Spleen (tissue), 13 donors: ENCODE results near the gene SLC16A8. TPM values are rescaled to one million over a fixed set of nuclear protein-coding genes. Genes with fewer than 3 reads are reported as not detected.

Experiments used
- DNase-seq: peaks from one replicate; pipeline ENCODE4 v3.0.0-alpha.2; 2020
- H3K27ac ChIP-seq, 8 donors: fragments of 200-600 bp; sonication (generic) in 7 of 8; 1 replicate in 4 of 8; 2 replicates in 4 of 8; pipeline versions ENCODE4 v1.5.0 to v1.8.0; 2016 to 2021; ENCODE audit warnings: inconsistent platforms in 4 of 8, mild to moderate bottlenecking in 4 of 8, moderate library complexity in 1 of 8
- H3K27me3 ChIP-seq, 7 donors: fragments of 200-600 bp; sonication (generic) in 6 of 7; replicated peaks in 1 of 7; 1 replicate in 4 of 7; 2 replicates in 3 of 7; pipeline versions ENCODE4 v1.5.0 to v1.8.0; 2016 to 2021; ENCODE audit warnings: inconsistent platforms in 3 of 7, mild to moderate bottlenecking in 1 of 7
- H3K36me3 ChIP-seq, 6 donors: fragments of 200-600 bp; sonication (generic) in 5 of 6; 1 replicate in 4 of 6; 2 replicates in 2 of 6; pipeline versions ENCODE4 v1.5.0 to v1.8.0; 2016 to 2021; ENCODE audit warnings: inconsistent platforms in 2 of 6
- H3K4me1 ChIP-seq, 6 donors: fragments of 200-600 bp; sonication (generic) in 5 of 6; 1 replicate in 3 of 6; 2 replicates in 3 of 6; pipeline versions ENCODE4 v1.5.0 to v1.8.0; 2016 to 2021; ENCODE audit warnings: inconsistent platforms in 3 of 6
- H3K4me3 ChIP-seq, 8 donors: fragments of 200-600 bp; sonication (generic) in 7 of 8; 1 replicate in 4 of 8; 2 replicates in 4 of 8; pipeline versions ENCODE4 v1.5.0 to v1.8.0; 2016 to 2021; ENCODE audit warnings: inconsistent platforms in 4 of 8, mild to moderate bottlenecking in 4 of 8, moderate library complexity in 2 of 8
- H3K9me3 ChIP-seq, 8 donors: fragments of 200-600 bp; sonication (generic) in 7 of 8; 1 replicate in 4 of 8; 2 replicates in 4 of 8; pipeline versions ENCODE4 v1.5.0 to v1.8.0; 2016 to 2021; ENCODE audit warnings: inconsistent platforms in 4 of 8
- POLR2A ChIP-seq, 3 donors: fragments of 450-650 bp; IDR thresholded peaks; one replicate each; pipeline ENCODE4 v1.5.1; 2017; ENCODE audit warnings: antibody characterized with exemption in 3 of 3, mild to moderate bottlenecking in 1 of 3
- POLR2AphosphoS5 ChIP-seq, 3 donors: sonication (generic); formaldehyde crosslinking; IDR thresholded peaks; one replicate each; pipeline ENCODE4 v1.5.1; 2017; ENCODE audit warnings: antibody characterized with exemption in 3 of 3
- WGBS, 5 donors: extraction: QIAGEN DNeasy Blood & Tissue Kit in 3 of 5; methylation state at CpG; one replicate each; pipeline versions ENCODE4 v1.1.5 to v1.1.7; 2013 to 2018; 5-methylcytosine and 5-hydroxymethylcytosine counted together
- intact Hi-C: fragments of 100-400 bp; cut with DNase I; formaldehyde crosslinking; loops from one replicate; pipeline ENCODE4 v1.15.0; 2023; ENCODE audit warnings: low total_unique reads
- long read RNA-seq, 2 donors: transcript quantifications; one replicate each; lab custom pipeline, GENCODE V29; 2026
- polyA plus RNA-seq, 3 donors: library from polyadenylated mRNA; stranded (reverse); fragments of 200-250 nt; gene quantifications; one replicate each; pipeline ENCODE4 v1.2.1, GENCODE V29; 2013
- total RNA-seq, 7 donors: library from RNA; depleted of rRNA in 3 of 7; stranded (reverse); fragments of >200 nt in 3 of 7; fragmentation: NEBNext Ultra II Directional in 4 of 7; extraction: Animal tissue kit (Norgen Biotek cat#: 25700) in 4 of 7; gene quantifications; one replicate each; pipeline versions ENCODE4 v1.1.0 to v1.2.1, GENCODE V29; 2016 to 2021
- TF ChIP-seq, protein P1 (sequence below), 11 experiments: fragments of 200-600 bp in 7 of 11; fragments of 450-650 bp in 4 of 11; sonication (generic) in 4 of 11; IDR thresholded peaks in 8 of 11; conservative IDR thresholded peaks in 3 of 11; 1 replicate in 7 of 11; 2 replicates in 4 of 11; pipeline versions ENCODE4 v1.4.0 to v1.8.0; 2016 to 2021; ENCODE audit warnings: antibody characterized with exemption in 11 of 11, inconsistent platforms in 4 of 11, mild to moderate bottlenecking in 1 of 11
- donor health status: healthy with polysubstance abuse.
- donor health status: DM: no; HTN: no; CAD: no; lungs with moderate emphysema.
- donor health status: DM: no; HTN: no; CAD: no.
- donor health status: Bipolar disorder and iron deficiency.
- donor health status: healthy.
- donor health status: DM: no; HTN: no; CAD: no.
- donor health status: DM: yes; HTN: yes; CAD: no.

The SLC16A8 gene, protein sequence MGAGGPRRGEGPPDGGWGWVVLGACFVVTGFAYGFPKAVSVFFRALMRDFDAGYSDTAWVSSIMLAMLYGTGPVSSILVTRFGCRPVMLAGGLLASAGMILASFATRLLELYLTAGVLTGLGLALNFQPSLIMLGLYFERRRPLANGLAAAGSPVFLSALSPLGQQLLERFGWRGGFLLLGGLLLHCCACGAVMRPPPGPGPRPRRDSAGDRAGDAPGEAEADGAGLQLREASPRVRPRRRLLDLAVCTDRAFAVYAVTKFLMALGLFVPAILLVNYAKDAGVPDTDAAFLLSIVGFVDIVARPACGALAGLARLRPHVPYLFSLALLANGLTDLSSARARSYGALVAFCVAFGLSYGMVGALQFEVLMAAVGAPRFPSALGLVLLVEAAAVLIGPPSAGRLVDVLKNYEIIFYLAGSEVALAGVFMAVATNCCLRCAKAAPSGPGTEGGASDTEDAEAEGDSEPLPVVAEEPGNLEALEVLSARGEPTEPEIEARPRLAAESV
- under 1 TPM in 3 of 7 donors, not detected in 4; 0.30 to 0.77 (median 0.60) TPM for total RNA-seq
- polyA plus RNA-seq, result 1 to 10 TPM in 1 of 3 donors, under 1 TPM in 2; 0.22 to 1.2 (median 0.97) TPM
- long read RNA-seq, donor 1, result 0 reads
- long read RNA-seq, donor 2, result 0 reads

DNA sequence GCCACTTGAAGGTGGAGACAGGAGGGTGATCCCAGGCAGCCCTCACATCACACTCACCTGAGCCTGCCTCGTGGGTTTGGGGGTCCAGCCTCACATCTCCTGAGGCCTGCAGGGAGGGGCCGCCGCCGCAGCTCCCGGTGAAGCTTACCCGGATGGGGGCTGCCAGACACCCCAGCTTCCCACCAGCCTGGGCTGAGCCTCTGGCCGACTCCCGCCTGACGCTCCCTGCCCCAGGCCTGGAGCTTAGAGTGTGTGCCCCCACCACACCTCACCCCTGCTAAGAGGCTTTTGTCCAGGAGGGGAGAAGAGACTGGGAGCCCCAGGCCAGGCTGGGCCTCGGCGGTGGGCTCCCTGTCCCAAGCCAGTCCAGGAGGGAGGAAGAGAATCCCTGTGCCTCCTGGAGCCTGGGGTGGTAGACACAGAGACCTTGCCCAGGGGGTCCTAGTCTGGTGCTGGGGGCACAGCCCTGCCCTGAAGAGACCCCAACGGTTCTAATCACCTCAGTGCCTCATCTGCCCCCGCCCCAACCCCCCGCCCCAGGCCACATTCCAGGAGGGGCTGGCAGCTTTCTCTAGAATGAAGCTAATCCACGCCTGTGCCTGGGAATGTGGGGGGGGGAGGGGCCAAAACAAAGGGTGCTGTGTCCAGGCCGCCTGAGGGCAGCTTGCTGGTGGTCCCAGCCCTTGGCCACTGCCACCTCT, at the start of gene SLC16A8:
TSS of gene SLC16A8 (minus strand) at position 254 of the 701 bp plus-strand sequence. CDS start 1,311 bp downstream, outside the sequence.
- DNase-seq, result peak; percentile 63
- H3K27me3 ChIP-seq, result peaks cover 3 to 59% (median 36%) of the 10 kb centered on the region in 7 donors
- WGBS, 5 donors, result 78 to 91% (median 87%) methylated on average over 12 to 16 of the region's 16 CpGs
- no peak within 1 kb of the TSS for H3K4me3 ChIP-seq
- H3K4me1 ChIP-seq, result peaks cover 11 to 39% (median 31%) of the 10 kb centered on the region in 6 donors
- H3K9me3 ChIP-seq, result no peaks in the 10 kb centered on the region
- H3K36me3 ChIP-seq, result peaks cover 0 to 9% (median 0%) of the 10 kb centered on the region in 6 donors
- intact Hi-C loops, result no loop called here
- TF ChIP-seq POLR2AphosphoS5 (IDR thresholded peaks at IDR 0.05) (no peak), POLR2A (IDR thresholded peaks at IDR 0.05) (no peak)
- TF ChIP-seq, protein P1, sequence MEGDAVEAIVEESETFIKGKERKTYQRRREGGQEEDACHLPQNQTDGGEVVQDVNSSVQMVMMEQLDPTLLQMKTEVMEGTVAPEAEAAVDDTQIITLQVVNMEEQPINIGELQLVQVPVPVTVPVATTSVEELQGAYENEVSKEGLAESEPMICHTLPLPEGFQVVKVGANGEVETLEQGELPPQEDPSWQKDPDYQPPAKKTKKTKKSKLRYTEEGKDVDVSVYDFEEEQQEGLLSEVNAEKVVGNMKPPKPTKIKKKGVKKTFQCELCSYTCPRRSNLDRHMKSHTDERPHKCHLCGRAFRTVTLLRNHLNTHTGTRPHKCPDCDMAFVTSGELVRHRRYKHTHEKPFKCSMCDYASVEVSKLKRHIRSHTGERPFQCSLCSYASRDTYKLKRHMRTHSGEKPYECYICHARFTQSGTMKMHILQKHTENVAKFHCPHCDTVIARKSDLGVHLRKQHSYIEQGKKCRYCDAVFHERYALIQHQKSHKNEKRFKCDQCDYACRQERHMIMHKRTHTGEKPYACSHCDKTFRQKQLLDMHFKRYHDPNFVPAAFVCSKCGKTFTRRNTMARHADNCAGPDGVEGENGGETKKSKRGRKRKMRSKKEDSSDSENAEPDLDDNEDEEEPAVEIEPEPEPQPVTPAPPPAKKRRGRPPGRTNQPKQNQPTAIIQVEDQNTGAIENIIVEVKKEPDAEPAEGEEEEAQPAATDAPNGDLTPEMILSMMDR (IDR thresholded peaks at IDR 0.05 in 8 of 11, conservative IDR thresholded peaks at IDR 0.05 in 3 of 11), result no peak
- no peak within 1 kb of the TSS for H3K27ac ChIP-seq

DNA sequence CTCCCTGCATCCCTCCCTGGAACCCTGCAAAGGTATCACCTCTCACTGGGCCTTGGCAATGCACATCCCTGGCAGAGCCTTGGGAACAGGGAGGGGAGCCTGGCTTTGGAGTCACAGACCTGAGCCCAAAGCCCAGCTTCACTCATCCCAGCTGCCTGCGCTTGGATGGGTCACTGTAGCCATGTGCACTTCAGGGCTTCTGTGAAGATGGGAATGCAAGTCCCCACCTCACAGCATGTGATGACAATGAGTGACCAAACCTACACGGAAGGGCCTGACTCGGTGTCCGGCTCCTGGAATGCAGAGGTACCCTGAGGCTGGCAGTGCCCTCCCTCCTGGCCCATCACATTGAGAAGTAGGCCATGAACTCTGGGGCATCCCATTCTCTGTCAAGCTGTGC, 49.3 kb upstream of the SLC16A8 start:
- intact Hi-C loops, result no loop called here
- WGBS, 5 donors, result 93 to 100% (median 98%) methylated on average over 3 to 4 of the region's 4 CpGs
- no peaks in the 10 kb centered on the region for H3K27me3 ChIP-seq
- DNase-seq, result peak; percentile 32
- no peak for TF ChIP-seq POLR2A (IDR thresholded peaks at IDR 0.05)
- TF ChIP-seq POLR2AphosphoS5 (IDR thresholded peaks at IDR 0.05), result no peak
- TF ChIP-seq, protein P1 (IDR thresholded peaks at IDR 0.05 in 8 of 11, conservative IDR thresholded peaks at IDR 0.05 in 3 of 11), result no peak
- H3K36me3 ChIP-seq, result peaks cover 0 to 97% (median 35%) of the 10 kb centered on the region in 6 donors
- no peaks in the 10 kb centered on the region for H3K9me3 ChIP-seq
- peaks cover 0 to 12% (median 0%) of the 10 kb centered on the region in 6 donors for H3K4me1 ChIP-seq
- no peak overlapping the region for H3K27ac ChIP-seq
- H3K4me3 ChIP-seq, result no peak overlapping the region

DNA sequence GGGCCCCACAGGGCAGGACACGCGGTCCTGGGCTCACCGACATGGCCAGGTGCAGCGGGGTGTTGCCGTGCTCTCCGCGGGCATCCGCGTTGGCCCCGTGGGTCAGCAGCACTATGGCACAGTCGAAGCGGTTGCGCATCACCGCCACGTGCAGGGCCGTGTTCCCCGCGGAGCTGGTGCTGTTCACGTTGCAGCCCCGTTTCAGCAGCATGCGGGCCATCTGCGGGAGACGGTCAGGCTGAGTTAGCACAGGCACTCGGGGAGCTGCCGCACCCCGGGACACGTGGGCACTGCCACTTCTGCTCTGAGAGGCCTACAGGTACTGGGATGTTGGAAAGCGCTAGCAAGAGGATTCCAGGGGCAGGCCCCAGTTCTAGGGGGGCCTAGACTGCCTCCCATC, 48.8 kb upstream of the SLC16A8 start:
- Histone ChIP-seq H3K27me3 (no peaks in the 10 kb centered on the region), H3K9me3 (no peaks in the 10 kb centered on the region), H3K4me1 (peaks cover 0 to 12% (median 0%) of the 10 kb centered on the region in 6 donors), H3K27ac (no peak overlapping the region), H3K36me3 (peaks cover 0 to 97% (median 34%) of the 10 kb centered on the region in 6 donors), H3K4me3 (no peak overlapping the region)
- intact Hi-C loops, result no loop called here
- WGBS, 5 donors, result 95 to 97% (median 96%) methylated on average over 18 to 28 of the region's 28 CpGs
- DNase-seq, result peak; percentile 62
- TF ChIP-seq, protein P1 (IDR thresholded peaks at IDR 0.05 in 8 of 11, conservative IDR thresholded peaks at IDR 0.05 in 3 of 11), result no peak
- TF ChIP-seq POLR2AphosphoS5 (IDR thresholded peaks at IDR 0.05), result no peak
- no peak for TF ChIP-seq POLR2A (IDR thresholded peaks at IDR 0.05)
